Dedifferentiated amniotic fluid mesenchymal stem cell (primary cell): ENCODE results near the gene AMPD1.

ENCODE experiments used
- DNase-seq: peaks from one replicate; pipeline ENCODE4 v3.0.0-alpha.2; 2016; ENCODE audit errors: extremely low spot score

Gene AMPD1

GRCh38 chr1:114641377-114641776 lies 54.0 kb downstream of the AMPD1 start:
- DNase-seq: no peak

DNA sequence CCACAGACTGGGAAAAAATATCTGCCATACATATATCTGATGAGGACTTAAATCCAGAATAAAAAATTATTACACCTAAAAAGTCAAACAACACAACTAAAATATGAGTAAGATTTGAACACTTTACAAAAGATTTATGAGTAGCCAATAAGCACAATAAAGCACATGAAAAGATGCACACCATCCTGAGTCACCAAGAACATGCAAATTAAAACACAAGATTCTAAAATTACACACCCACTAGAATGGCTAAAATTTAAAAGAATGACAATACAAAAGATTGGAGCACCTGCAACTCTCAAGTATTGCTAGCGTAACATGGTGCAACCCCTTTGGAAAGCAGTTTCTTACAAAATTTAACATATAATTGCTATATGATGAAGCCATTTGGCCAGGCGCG lies 56.4 kb downstream of the AMPD1 start:
- no peak for DNase-seq

GRCh38 chr1:114632427-114632826 lies 62.9 kb downstream of the AMPD1 start:
- DNase-seq: no peak

DNA sequence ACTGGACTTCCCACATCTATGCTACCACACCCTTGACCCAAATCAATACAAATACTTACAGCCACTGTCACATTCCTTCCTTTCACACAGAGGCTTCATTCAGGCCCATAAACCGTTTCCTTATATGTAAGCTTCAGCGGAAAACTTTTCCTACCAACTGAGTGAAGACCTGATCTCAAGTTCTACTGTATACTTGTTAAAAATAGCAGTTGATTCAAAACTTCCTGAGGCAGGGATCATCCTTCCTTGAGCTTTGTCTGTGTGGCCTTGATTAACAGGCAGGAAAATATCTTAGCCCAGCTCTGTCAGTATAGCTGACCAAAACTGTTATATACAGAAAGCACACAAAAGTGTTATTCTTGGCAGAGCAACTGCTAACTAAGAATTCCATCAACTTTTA lies 68.2 kb downstream of the AMPD1 start:
- DNase-seq: no peak

- no peak for DNase-seq
These were observed 72.0 kb downstream of the AMPD1 start for GRCh38 chr1:114623364-114623763.
